Stimulated activated CD8-positive, alpha-beta memory T cell treated with anti-CD3 and anti-CD28 coated beads, Interleukin-7, amount 100 ng/mL, for 24 hours (primary cell): Measurements from ENCODE around the gene GRIK4.
"Not testable (repeated sequence)": the region's sequence is repeated elsewhere in the genome, so short reads cannot be mapped to it uniquely, and the experiment has no call there.

Experiments
- DNase-seq: peaks from one replicate; pipeline ENCODE4 v3.0.0-alpha.2; 2020; ENCODE audit warnings: low read depth

Gene GRIK4

GRCh38 chr11:120511116-120511819 is at the start of gene GRIK4:
Gene GRIK4 (plus strand): TSS chr11:120511748. CDS start chr11:120660319, 148,571 bp downstream.
- DNase-seq: peak; percentile 69

- DNase-seq: no peak
Measured at GRCh38 chr11:120462825-120463224, 48.7 kb upstream of the GRIK4 start.

- DNase-seq: no peak
Measured at GRCh38 chr11:120465921-120466534, 45.5 kb upstream of the GRIK4 start.

- DNase-seq: no peak
Measured at GRCh38 chr11:120467627-120468026, 43.9 kb upstream of the GRIK4 start.

GRCh38 chr11:120471131-120471530 is 40.4 kb upstream of the GRIK4 start:
- DNase-seq: no peak

- DNase-seq: no peak
Measured at GRCh38 chr11:120471994-120472393, 39.6 kb upstream of the GRIK4 start.

GRCh38 chr11:120473503-120473902 is 38.0 kb upstream of the GRIK4 start:
- DNase-seq: no peak

- no peak for DNase-seq
Measured at GRCh38 chr11:120482149-120482548, 29.4 kb upstream of the GRIK4 start.

GRCh38 chr11:120484722-120485121 is 26.8 kb upstream of the GRIK4 start:
- no peak for DNase-seq

- no peak for DNase-seq
Measured at GRCh38 chr11:120486138-120486537, 25.4 kb upstream of the GRIK4 start.

GRCh38 chr11:120489799-120490198 is 21.7 kb upstream of the GRIK4 start:
- no peak for DNase-seq

- DNase-seq: no peak
Measured at GRCh38 chr11:120492486-120492885, 19.1 kb upstream of the GRIK4 start.

GRCh38 chr11:120494595-120494994 is 17.0 kb upstream of the GRIK4 start:
- no peak for DNase-seq

- no peak for DNase-seq
Measured at GRCh38 chr11:120499088-120499487, 12.5 kb upstream of the GRIK4 start.

GRCh38 chr11:120499859-120500258 is 11.7 kb upstream of the GRIK4 start:
- DNase-seq: no peak

GRCh38 chr11:120500414-120501071 is 11.0 kb upstream of the GRIK4 start:
- DNase-seq: no peak

- no peak for DNase-seq
Measured at GRCh38 chr11:120501440-120501839, 10.1 kb upstream of the GRIK4 start.

GRCh38 chr11:120501976-120502755 is 9.4 kb upstream of the GRIK4 start:
- DNase-seq: no peak

- not testable (repeated sequence) for DNase-seq
Measured at GRCh38 chr11:120503529-120503928, 8.0 kb upstream of the GRIK4 start.

GRCh38 chr11:120505801-120506425 is 5.6 kb upstream of the GRIK4 start:
- no peak for DNase-seq

GRCh38 chr11:120509346-120510053 is 2.0 kb upstream of the GRIK4 start:
- DNase-seq: no peak
